OCI-LY7 (cell line): Measurements from ENCODE around the gene HTR2A. TPM values are rescaled to one million over a fixed set of nuclear protein-coding genes. Genes with fewer than 3 reads are reported as not detected.

Experiments used
- BruUV-seq: library from RNA; stranded (reverse); fragments of 400-500 nt; replicated peaks from 2 replicates; lab custom pipeline; 2021; lab: Mats Ljungman, UMichigan
- CTCF ChIA-PET: fragments of 300-600 bp; sonication (Branson Sonifier 250); formaldehyde crosslinking; loops from one replicate; lab custom pipeline; 2022; ENCODE audit warnings: antibody characterized with exemption; ENCODE audit not compliant: unreplicated experiment; lab: Charles Lee
- POLR2A ChIA-PET: fragments of 300-600 bp; sonication (Branson Sonifier 250); formaldehyde crosslinking; loops from one replicate; lab custom pipeline; 2022; ENCODE audit warnings: antibody characterized with exemption; lab: Charles Lee
- DNase-seq: peaks from one replicate; pipeline ENCODE4 v3.0.0-alpha.2; 2015; ENCODE audit warnings: low spot score
- H2AFZ ChIP-seq: fragments of 200-600 bp; sonication (generic), shearing (Covaris generic); 2 replicates; pipeline ENCODE4 v1.6.1; 2014; ENCODE audit warnings: mild to moderate bottlenecking, antibody characterized with exemption, low read length, moderate library complexity
- H3K27ac ChIP-seq: fragments of 200-600 bp; sonication (generic); 2 replicates; pipeline ENCODE4 v1.5.1; 2014; ENCODE audit warnings: mixed run types, low read depth, mild to moderate bottlenecking, moderate library complexity, low read length, inconsistent platforms; ENCODE audit not compliant: poor library complexity, severe bottlenecking
- H3K36me3 ChIP-seq: fragments of 200-600 bp; sonication (generic); 2 replicates; pipeline ENCODE4 v1.6.1; 2014; ENCODE audit warnings: mild to moderate bottlenecking, antibody characterized with exemption, low read length, moderate library complexity, mixed read lengths; ENCODE audit not compliant: insufficient read depth
- H3K4me1 ChIP-seq: fragments of 200-600 bp; sonication (generic); 2 replicates; pipeline ENCODE4 v1.5.1; 2014; ENCODE audit warnings: mild to moderate bottlenecking, low read length; ENCODE audit not compliant: insufficient read depth, poor library complexity, severe bottlenecking
- H3K4me2 ChIP-seq: fragments of 200-600 bp; sonication (generic); 2 replicates; pipeline ENCODE4 v1.6.1; 2014; ENCODE audit warnings: mild to moderate bottlenecking, low read length
- H3K4me3 ChIP-seq: fragments of 200-600 bp; sonication (generic); 2 replicates; pipeline ENCODE4 v1.5.1; 2014; ENCODE audit warnings: mild to moderate bottlenecking, low read depth, low read length; ENCODE audit not compliant: poor library complexity, severe bottlenecking
- H3K79me2 ChIP-seq: fragments of 200-600 bp; sonication (generic); 2 replicates; pipeline ENCODE4 v1.6.1; 2016; ENCODE audit warnings: low read depth, mild to moderate bottlenecking, low read length, moderate library complexity, mixed read lengths; ENCODE audit not compliant: insufficient read depth
- H3K9me2 ChIP-seq: fragments of 200-600 bp; sonication (generic); 2 replicates; pipeline ENCODE4 v1.6.1; 2016; ENCODE audit warnings: mild to moderate bottlenecking, low read length, mixed read lengths; ENCODE audit not compliant: insufficient read depth
- H3K9me3 ChIP-seq: fragments of 200-600 bp; sonication (generic); 2 replicates; pipeline ENCODE4 v1.6.1; 2014; ENCODE audit warnings: mild to moderate bottlenecking, mixed run types, low read length, mixed read lengths
- H4K20me1 ChIP-seq: fragments of 200-600 bp; sonication (generic); 2 replicates; pipeline ENCODE4 v1.6.1; 2014; ENCODE audit warnings: mild to moderate bottlenecking, antibody characterized with exemption, low read length, moderate library complexity, mixed read lengths; ENCODE audit not compliant: insufficient read depth
- EZH2phosphoT487 ChIP-seq: fragments of 200-600 bp; sonication (generic); IDR thresholded peaks from 2 replicates; pipeline ENCODE4 v1.6.1; 2018; ENCODE audit warnings: low read depth, borderline replicate concordance, mild to moderate bottlenecking, mixed run types, antibody characterized with exemption, low read length, moderate library complexity, mixed read lengths
- intact Hi-C: fragments of 100-400 bp; cut with micrococcal nuclease; formaldehyde crosslinking; loops from one replicate; pipeline ENCODE4 v1.10.0; 2022; ENCODE audit not compliant: unreplicated experiment
- total RNA-seq, 2 experiments: library from RNA; depleted of rRNA in 1 of 2; stranded (reverse); fragments of >200 nt in 1 of 2; shearing (Covaris generic) in 1 of 2; gene quantifications; 2 replicates each; pipeline ENCODE4 v1.2.3, GENCODE V29; 2014 to 2022
- TF ChIP-seq, protein P1 (sequence below): fragments of 200-600 bp; sonication (generic); conservative IDR thresholded peaks from 2 replicates; pipeline ENCODE4 v1.5.1; 2014; ENCODE audit warnings: mild to moderate bottlenecking, antibody characterized with exemption, low read length, moderate library complexity, mixed read lengths

HTR2A gene
- total RNA-seq, 2 experiments from 2014 or later, result not detected

DNA sequence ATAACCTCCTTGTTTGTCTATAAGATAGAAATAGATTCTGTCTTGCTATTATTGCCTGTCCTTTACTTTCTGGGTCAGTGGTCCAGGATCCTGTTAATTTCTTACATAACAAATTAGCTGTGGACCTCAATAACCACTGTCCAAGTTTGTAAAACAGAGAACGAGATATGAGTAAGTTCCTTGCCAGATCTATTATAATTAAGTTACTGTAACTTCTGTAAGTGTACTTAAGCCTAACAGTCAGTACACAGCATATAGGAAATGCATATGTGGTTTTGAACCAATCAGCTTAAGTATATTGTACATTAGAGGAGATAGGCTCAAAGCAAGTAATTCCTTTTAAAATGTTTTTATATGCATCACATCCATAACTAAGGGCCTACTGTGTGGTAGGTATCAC, 34.9 kb downstream of the HTR2A start:
- no peaks in the 10 kb centered on the region for H3K36me3 ChIP-seq
- no peaks in the 10 kb centered on the region for H3K9me3 ChIP-seq
- POLR2A ChIA-PET, result no interaction called here
- no peaks in the 10 kb centered on the region for H3K4me1 ChIP-seq
- no peak overlapping the region for H3K4me2 ChIP-seq
- DNase-seq, result no peak
- TF ChIP-seq, protein P1, sequence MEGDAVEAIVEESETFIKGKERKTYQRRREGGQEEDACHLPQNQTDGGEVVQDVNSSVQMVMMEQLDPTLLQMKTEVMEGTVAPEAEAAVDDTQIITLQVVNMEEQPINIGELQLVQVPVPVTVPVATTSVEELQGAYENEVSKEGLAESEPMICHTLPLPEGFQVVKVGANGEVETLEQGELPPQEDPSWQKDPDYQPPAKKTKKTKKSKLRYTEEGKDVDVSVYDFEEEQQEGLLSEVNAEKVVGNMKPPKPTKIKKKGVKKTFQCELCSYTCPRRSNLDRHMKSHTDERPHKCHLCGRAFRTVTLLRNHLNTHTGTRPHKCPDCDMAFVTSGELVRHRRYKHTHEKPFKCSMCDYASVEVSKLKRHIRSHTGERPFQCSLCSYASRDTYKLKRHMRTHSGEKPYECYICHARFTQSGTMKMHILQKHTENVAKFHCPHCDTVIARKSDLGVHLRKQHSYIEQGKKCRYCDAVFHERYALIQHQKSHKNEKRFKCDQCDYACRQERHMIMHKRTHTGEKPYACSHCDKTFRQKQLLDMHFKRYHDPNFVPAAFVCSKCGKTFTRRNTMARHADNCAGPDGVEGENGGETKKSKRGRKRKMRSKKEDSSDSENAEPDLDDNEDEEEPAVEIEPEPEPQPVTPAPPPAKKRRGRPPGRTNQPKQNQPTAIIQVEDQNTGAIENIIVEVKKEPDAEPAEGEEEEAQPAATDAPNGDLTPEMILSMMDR, result no peak
- no peak for TF ChIP-seq EZH2phosphoT487
- no peak overlapping the region for H3K4me3 ChIP-seq
- BruUV-seq, result no TSS peak
- H3K27ac ChIP-seq, result no peak overlapping the region
- no peaks in the 10 kb centered on the region for H3K79me2 ChIP-seq
- no peaks in the 10 kb centered on the region for H3K9me2 ChIP-seq
- H4K20me1 ChIP-seq, result no peaks in the 10 kb centered on the region
- intact Hi-C loops, result no loop called here
- CTCF ChIA-PET, result no interaction called here
- no peak overlapping the region for H2AFZ ChIP-seq

DNA sequence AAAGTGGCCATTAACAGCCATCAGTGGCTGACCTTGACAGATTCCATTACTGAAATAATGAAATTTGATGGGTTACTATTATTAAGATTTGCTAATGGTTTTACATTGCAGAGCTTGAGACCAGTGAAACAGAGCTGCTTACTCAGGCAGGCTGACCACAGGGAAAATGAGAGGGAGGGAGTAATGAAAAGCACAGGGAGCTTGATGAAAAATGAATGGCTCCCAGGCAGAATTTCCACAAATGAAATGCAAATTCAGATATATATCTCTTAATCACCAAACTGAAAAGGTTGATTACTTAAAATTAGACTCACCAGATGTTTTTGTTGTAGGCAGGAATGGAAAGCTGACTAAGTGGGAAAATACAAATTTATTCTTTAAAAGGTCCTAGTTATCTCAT, 36.1 kb downstream of the HTR2A start:
- Histone ChIP-seq H3K9me3 (no peaks in the 10 kb centered on the region), H3K4me1 (no peaks in the 10 kb centered on the region), H3K9me2 (no peaks in the 10 kb centered on the region), H3K27ac (no peak overlapping the region), H3K79me2 (no peaks in the 10 kb centered on the region), H2AFZ (no peak overlapping the region), H4K20me1 (no peaks in the 10 kb centered on the region), H3K4me2 (no peak overlapping the region), H3K36me3 (no peaks in the 10 kb centered on the region), H3K4me3 (no peak overlapping the region)
- no TSS peak for BruUV-seq
- ChIA-PET POLR2A (interaction anchor here (0.5 to 0.8 kb wide), 2 partner anchors 42 to 365 kb away, joined by 3 to 5 read pairs; no protein-coding TSS in a partner anchor), CTCF (no interaction called here)
- TF ChIP-seq, protein P1, result no peak
- TF ChIP-seq EZH2phosphoT487, result no peak
- intact Hi-C loops, result no loop called here
- DNase-seq, result no peak

DNA sequence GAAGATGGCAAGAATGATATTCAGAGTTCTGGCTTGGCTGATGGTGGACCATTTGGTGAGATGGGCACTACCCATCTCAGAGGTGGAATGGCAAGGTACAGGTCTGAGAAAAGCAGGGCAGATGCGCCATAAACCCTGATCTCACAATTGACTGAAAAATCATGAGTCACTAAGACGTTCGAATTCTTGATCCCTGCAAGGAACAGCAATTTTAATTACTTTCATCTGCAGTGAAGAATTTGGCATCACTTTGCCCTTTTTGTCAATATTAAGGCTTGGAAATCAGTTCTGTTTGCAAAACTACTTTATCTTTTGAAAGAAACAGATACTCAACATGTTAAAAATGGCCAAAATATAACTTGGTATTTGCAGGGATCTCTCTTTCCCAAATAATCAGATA, 38.1 kb downstream of the HTR2A start:
- no peak for TF ChIP-seq EZH2phosphoT487
- TF ChIP-seq, protein P1, result no peak
- Histone ChIP-seq H3K4me2 (no peak overlapping the region), H3K79me2 (no peaks in the 10 kb centered on the region), H2AFZ (no peak overlapping the region), H3K4me1 (no peaks in the 10 kb centered on the region), H3K9me2 (no peaks in the 10 kb centered on the region), H3K27ac (no peak overlapping the region), H4K20me1 (no peaks in the 10 kb centered on the region), H3K9me3 (no peaks in the 10 kb centered on the region), H3K36me3 (no peaks in the 10 kb centered on the region), H3K4me3 (no peak overlapping the region)
- DNase-seq, result no peak
- BruUV-seq, result no TSS peak
- POLR2A ChIA-PET, result interaction anchor here (0.5 kb wide), 1 partner anchor 369 kb away, joined by 3 read pairs; no protein-coding TSS in a partner anchor
- intact Hi-C loops, result no loop called here
- CTCF ChIA-PET, result no interaction called here
